Esophagus muscularis mucosa (tissue), 4 donors: ENCODE data around the gene ANXA5.

Source experiments
- EP300 ChIP-seq: sonication (generic); formaldehyde crosslinking; IDR thresholded peaks from one replicate; pipeline ENCODE4 v1.6.1; 2017; ENCODE audit warnings: antibody characterized with exemption
- POLR2A ChIP-seq: fragments of 450-650 bp; IDR thresholded peaks from one replicate; pipeline ENCODE4 v1.6.1; 2017; ENCODE audit warnings: antibody characterized with exemption, moderate library complexity, mild to moderate bottlenecking, low read depth
- POLR2AphosphoS5 ChIP-seq, 2 donors: sonication (generic); formaldehyde crosslinking; IDR thresholded peaks; one replicate each; pipeline ENCODE4 v1.6.1; 2017; ENCODE audit warnings: antibody characterized with exemption in 2 of 2
- TF ChIP-seq, protein P1 (sequence below), 3 experiments: fragments of 200-600 bp in 2 of 3; fragments of 450-650 bp in 1 of 3; sonication (generic) in 2 of 3; IDR thresholded peaks; one replicate each; pipeline ENCODE4 v1.5.1; 2017 to 2019; ENCODE audit warnings: antibody characterized with exemption in 3 of 3, mild to moderate bottlenecking in 2 of 3, moderate library complexity in 1 of 3

DNA sequence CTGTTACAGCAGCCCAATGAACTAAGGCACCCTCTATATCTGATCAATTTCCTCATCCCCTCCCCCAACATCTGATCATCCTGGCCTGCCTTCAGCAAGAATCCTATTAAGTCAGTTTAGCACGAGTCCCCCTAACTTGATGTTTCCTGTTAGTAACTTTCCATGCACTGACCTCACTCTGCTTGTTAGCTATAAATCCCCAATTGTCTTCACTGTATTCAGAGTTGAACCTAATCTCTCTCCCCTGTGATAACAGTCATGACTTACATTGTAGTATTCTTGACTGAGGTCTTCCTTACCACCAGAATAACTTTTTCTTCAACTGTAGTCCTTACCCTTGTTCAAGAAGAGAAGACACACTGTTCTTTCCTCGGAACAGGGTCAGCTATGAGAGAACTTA lies 8.5 kb downstream of the ANXA5 start:
- TF ChIP-seq, protein P1, sequence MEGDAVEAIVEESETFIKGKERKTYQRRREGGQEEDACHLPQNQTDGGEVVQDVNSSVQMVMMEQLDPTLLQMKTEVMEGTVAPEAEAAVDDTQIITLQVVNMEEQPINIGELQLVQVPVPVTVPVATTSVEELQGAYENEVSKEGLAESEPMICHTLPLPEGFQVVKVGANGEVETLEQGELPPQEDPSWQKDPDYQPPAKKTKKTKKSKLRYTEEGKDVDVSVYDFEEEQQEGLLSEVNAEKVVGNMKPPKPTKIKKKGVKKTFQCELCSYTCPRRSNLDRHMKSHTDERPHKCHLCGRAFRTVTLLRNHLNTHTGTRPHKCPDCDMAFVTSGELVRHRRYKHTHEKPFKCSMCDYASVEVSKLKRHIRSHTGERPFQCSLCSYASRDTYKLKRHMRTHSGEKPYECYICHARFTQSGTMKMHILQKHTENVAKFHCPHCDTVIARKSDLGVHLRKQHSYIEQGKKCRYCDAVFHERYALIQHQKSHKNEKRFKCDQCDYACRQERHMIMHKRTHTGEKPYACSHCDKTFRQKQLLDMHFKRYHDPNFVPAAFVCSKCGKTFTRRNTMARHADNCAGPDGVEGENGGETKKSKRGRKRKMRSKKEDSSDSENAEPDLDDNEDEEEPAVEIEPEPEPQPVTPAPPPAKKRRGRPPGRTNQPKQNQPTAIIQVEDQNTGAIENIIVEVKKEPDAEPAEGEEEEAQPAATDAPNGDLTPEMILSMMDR (IDR thresholded peaks at IDR 0.05), result no peak
- TF ChIP-seq POLR2A (no peak), EP300 (no peak), POLR2AphosphoS5 (IDR thresholded peaks at IDR 0.05) (no peak)
